HepG2 (cell line): ENCODE results near the gene R3HDM1. TPM values are rescaled to one million over a fixed set of nuclear protein-coding genes. Genes with fewer than 3 reads are reported as not detected.
A peak's percentile ranks its signal among the peaks of the same experiment; 100 is the strongest.

Source experiments
- AHR ChIP-seq: IDR thresholded peaks from 2 replicates; pipeline ENCODE4 v1.6.1; 2018; ENCODE audit warnings: missing genetic modification reagents, missing compliant biosample characterization
- ATAD3A ChIP-seq: sonication (generic); formaldehyde crosslinking; IDR thresholded peaks from 2 replicates; pipeline ENCODE4 v1.4.0; 2020; ENCODE audit warnings: missing genetic modification reagents
- ATF3 ChIP-seq: sonication (generic); formaldehyde crosslinking; IDR thresholded peaks from 2 replicates; pipeline ENCODE4 v1.4.0; 2020; ENCODE audit warnings: missing genetic modification reagents
- CREBL2 ChIP-seq: sonication (generic); formaldehyde crosslinking; IDR thresholded peaks from 2 replicates; pipeline ENCODE4 v1.8.1; 2023; ENCODE audit warnings: missing genetic modification reagents, mild to moderate bottlenecking, borderline replicate concordance
- JDP2 ChIP-seq: sonication (generic); formaldehyde crosslinking; IDR thresholded peaks from 2 replicates; pipeline ENCODE4 v1.8.1; 2022; ENCODE audit warnings: missing genetic modification reagents, borderline replicate concordance
- KLF15 ChIP-seq: sonication (generic); formaldehyde crosslinking; IDR thresholded peaks from 2 replicates; pipeline ENCODE4 v1.8.1; 2023; ENCODE audit warnings: borderline replicate concordance, mild to moderate bottlenecking, inconsistent platforms, missing genetic modification reagents, mixed read lengths
- MAFF ChIP-seq: IDR thresholded peaks from 2 replicates; pipeline ENCODE4 v1.6.1; 2011; ENCODE audit warnings: low read depth, low read length, improper control_type of control experiment
- MEF2D ChIP-seq: sonication (generic); formaldehyde crosslinking; IDR thresholded peaks from 2 replicates; pipeline ENCODE4 v1.5.1; 2020; ENCODE audit warnings: mild to moderate bottlenecking, missing genetic modification reagents
- PAF1 ChIP-seq: IDR thresholded peaks from 2 replicates; pipeline ENCODE4 v1.6.1; 2016; ENCODE audit warnings: missing genetic modification reagents, missing compliant biosample characterization
- PBX3 ChIP-seq: sonication (generic); formaldehyde crosslinking; IDR thresholded peaks from 2 replicates; pipeline ENCODE4 v1.8.1; 2023; ENCODE audit warnings: missing genetic modification reagents, inconsistent platforms, borderline replicate concordance
- RBAK ChIP-seq: sonication (generic); formaldehyde crosslinking; IDR thresholded peaks from 2 replicates; pipeline ENCODE4 v1.5.1; 2020; ENCODE audit warnings: mild to moderate bottlenecking, missing genetic modification reagents
- REL ChIP-seq: sonication (generic); formaldehyde crosslinking; conservative IDR thresholded peaks from 2 replicates; pipeline ENCODE4 v1.8.0; 2022; ENCODE audit warnings: mild to moderate bottlenecking, missing genetic modification reagents, moderate library complexity
- REXO4 ChIP-seq: sonication (generic); formaldehyde crosslinking; IDR thresholded peaks from 2 replicates; pipeline ENCODE4 v1.8.0; 2022; ENCODE audit warnings: missing genetic modification reagents, mild to moderate bottlenecking, borderline replicate concordance
- ZBTB34 ChIP-seq: sonication (generic); formaldehyde crosslinking; IDR thresholded peaks from 2 replicates; pipeline ENCODE4 v1.8.0; 2022; ENCODE audit warnings: mild to moderate bottlenecking, missing genetic modification reagents
- ZFP62 ChIP-seq: sonication (generic); formaldehyde crosslinking; IDR thresholded peaks from 2 replicates; pipeline ENCODE4 v1.4.0; 2020; ENCODE audit warnings: missing genetic modification reagents
- ZNF33A ChIP-seq: sonication (generic); formaldehyde crosslinking; IDR thresholded peaks from 2 replicates; pipeline ENCODE4 v1.5.1; 2020; ENCODE audit warnings: missing genetic modification reagents, mild to moderate bottlenecking, moderate library complexity, borderline replicate concordance
- ZNF362 ChIP-seq: sonication (generic); formaldehyde crosslinking; IDR thresholded peaks from 2 replicates; pipeline ENCODE4 v1.4.0; 2020; ENCODE audit warnings: missing genetic modification reagents, mild to moderate bottlenecking, borderline replicate concordance
- ZNF550 ChIP-seq: sonication (generic); formaldehyde crosslinking; IDR thresholded peaks from 2 replicates; pipeline ENCODE4 v1.4.0; 2020; ENCODE audit warnings: mild to moderate bottlenecking, missing genetic modification reagents, borderline replicate concordance
- ZNF576 ChIP-seq: sonication (generic); formaldehyde crosslinking; IDR thresholded peaks from 2 replicates; pipeline ENCODE4 v1.4.0; 2020; ENCODE audit warnings: mild to moderate bottlenecking, missing genetic modification reagents
- ZNF784 ChIP-seq: sonication (generic); formaldehyde crosslinking; IDR thresholded peaks from 2 replicates; pipeline ENCODE4 v1.5.1; 2020; ENCODE audit warnings: missing genetic modification reagents, mild to moderate bottlenecking, borderline replicate concordance
- polyA plus RNA-seq, 8 experiments: library from polyadenylated mRNA; depleted of rRNA in 3 of 8; stranded (reverse) in 7 of 8; unstranded in 1 of 8; fragments of >200 nt; fragmentation: Illumina TruSeq in 4 of 8; extraction: Trizol in 4 of 8; gene quantifications; 2 replicates each; pipeline versions ENCODE4 v1.2.1 to v1.2.3, GENCODE V29; 2011 to 2016; ENCODE audit warnings: low read depth in 4 of 8, missing spikeins in 1 of 8, mixed read lengths in 1 of 8; ENCODE audit not compliant: insufficient read depth in 1 of 8
- total RNA-seq, 5 experiments: library from RNA; depleted of rRNA; stranded (reverse); fragments of >200 nt; fragmentation: Illumina TruSeq; extraction: Trizol; gene quantifications; 2 replicates each; pipeline ENCODE4 v1.2.3, GENCODE V29; 2016; ENCODE audit warnings: low read depth in 1 of 5

The R3HDM1 gene
- total and polyA plus RNA-seq, 2 of the 13 experiments (the other 11 are each of a cell fraction or from before 2014, with no cell fraction given) = 15.7 to 54.3 TPM

GRCh38 chr2:135531231-135532197 is at the start of gene R3HDM1 (continued):
- TF ChIP-seq ZNF362 (peak; percentile 36; the same call in 1 of the 2 replicates), AHR (peak; percentile 82; the same call in 1 of the 2 replicates), PAF1 (CRISPR knock-in tag) (no peak), RBAK (CRISPR knock-in tag) (peak; percentile 47; the same call in 1 of the 2 replicates), ATAD3A (no peak), ZNF576 (CRISPR knock-in tag) (0 out of 2 replicates have a peak, but pooled peaks have one; percentile 67), ZNF550 (CRISPR knock-in tag) (peak; percentile 85; the same call in 1 of the 2 replicates), ZNF33A (CRISPR knock-in tag) (no peak), MAFF (no peak), REXO4 (CRISPR knock-in tag) (no peak), ATF3 (no peak), MEF2D (CRISPR knock-in tag) (no peak; the same call in 1 of the 2 replicates), CREBL2 (CRISPR knock-in tag) (peak; percentile 44; the same call in 1 of the 2 replicates), REL (peak; percentile 24; the same call in 1 of the 2 replicates), JDP2 (CRISPR knock-in tag) (no peak), ZBTB34 (CRISPR knock-in tag) (no peak), ZNF784 (0 out of 2 replicates have a peak, but pooled peaks have one; percentile 59), KLF15 (CRISPR knock-in tag) (0 out of 2 replicates have a peak, but pooled peaks have one; percentile 28), PBX3 (CRISPR knock-in tag) (peak; percentile 94; the same call in 1 of the 2 replicates), ZFP62 (CRISPR knock-in tag) (no peak)
